Stimulated activated CD8-positive, alpha-beta memory T cell treated with anti-CD3 and anti-CD28 coated beads, Interleukin-15, amount 100 ng/mL, for 4 hours (primary cell): ENCODE measurements around the gene EHMT1.
"Not testable (repeated sequence)": the region's sequence is repeated elsewhere in the genome, so short reads cannot be mapped to it uniquely, and the experiment has no call there.

Experiments
- DNase-seq, 2 donors: peaks; one replicate each; pipeline ENCODE4 v3.0.0-alpha.2; 2020; ENCODE audit warnings: low read depth in 2 of 2

The EHMT1 gene

GRCh38 chr9:137883977-137884376 lies 265.2 kb downstream of the EHMT1 start:
- DNase-seq = not testable (repeated sequence)

- DNase-seq = not testable (repeated sequence)
Observed at GRCh38 chr9:137884547-137884946, 265.7 kb downstream of the EHMT1 start.

GRCh38 chr9:137885121-137885520 lies 266.3 kb downstream of the EHMT1 start:
- DNase-seq = not testable (repeated sequence)
